NCI-H2107 treated with DMSO at 0.1 percent for 48 hours (cell line): Measurements from ENCODE around the gene MYBPC3.
A peak's percentile ranks its signal among the peaks of the same experiment; 100 is the strongest.

Experiments
- DNase-seq: peaks from one replicate; lab custom pipeline; 2025; ENCODE audit not compliant: unreplicated experiment; lab: John Stamatoyannopoulos, UW

Gene MYBPC3

DNA sequence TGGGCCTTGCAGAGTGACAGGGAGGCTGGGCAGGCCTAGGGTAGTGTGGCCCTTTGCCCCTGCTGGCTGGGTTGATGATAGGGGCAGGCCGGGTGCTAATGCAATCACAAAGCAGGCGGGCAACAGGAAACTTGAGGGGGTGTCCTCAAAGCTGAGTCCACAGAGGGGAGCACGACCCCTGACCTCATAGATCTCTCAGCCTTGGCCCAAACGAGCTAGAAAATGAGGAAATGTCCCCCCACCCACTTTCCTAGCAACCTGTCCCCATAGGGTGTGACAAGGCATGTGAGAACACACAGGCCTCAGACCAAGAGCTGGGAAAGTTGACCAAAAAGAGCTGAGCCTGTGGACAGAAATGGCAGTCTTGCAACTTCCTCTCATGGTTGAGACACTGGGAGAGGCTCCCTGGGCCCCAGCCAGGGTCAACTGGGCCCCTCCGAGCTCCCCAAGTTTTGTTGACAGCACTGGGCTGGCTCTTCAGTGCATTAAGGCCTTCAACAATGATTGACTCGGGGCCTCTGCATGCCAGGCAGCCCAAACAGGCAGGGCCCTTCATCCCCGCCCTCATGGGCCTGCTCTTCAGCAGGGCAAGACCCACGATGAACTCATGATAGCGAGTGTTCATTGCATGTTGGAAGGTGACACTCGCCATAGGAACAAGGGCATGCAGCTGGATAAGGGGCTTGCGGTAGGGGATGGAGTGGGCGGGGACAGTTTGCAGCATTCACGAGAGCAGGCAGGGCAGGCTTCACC, 35.6 kb upstream of the MYBPC3 start:
- DNase-seq, result no peak

DNA sequence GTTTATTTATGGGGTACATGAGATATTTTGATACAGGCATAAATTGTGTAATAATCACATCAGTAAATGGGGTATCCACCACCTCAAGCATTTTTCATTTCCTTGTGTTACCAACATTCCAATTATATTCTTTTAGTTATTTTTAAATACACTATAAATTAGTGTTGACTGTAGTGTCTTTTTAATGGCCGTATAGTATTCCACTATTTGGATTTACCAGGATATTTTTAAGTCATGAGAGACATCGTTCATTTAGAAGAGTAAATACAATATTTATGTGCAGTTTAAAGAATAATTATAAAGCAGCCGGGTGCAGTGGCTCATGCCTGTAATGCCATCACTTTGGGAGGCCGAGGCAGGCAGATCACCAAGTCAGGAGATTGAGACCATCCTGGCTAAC, 32.0 kb upstream of the MYBPC3 start:
- no peak for DNase-seq

GRCh38 chr11:47383071-47383470, 30.6 kb upstream of the MYBPC3 start:
- no peak for DNase-seq

- DNase-seq, result no peak
These were observed 27.6 kb upstream of the MYBPC3 start for GRCh38 chr11:47380078-47380477.

- no peak for DNase-seq
These were observed 26.8 kb upstream of the MYBPC3 start for GRCh38 chr11:47379317-47379716.

GRCh38 chr11:47378836-47379170, 26.3 kb upstream of the MYBPC3 start:
- DNase-seq, result no peak

- DNase-seq, result no peak
These were observed 25.7 kb upstream of the MYBPC3 start, which contains the start of gene SPI1 for GRCh38 chr11:47378010-47378835. TSS of gene SPI1 (minus strand) at chr11:47378547. CDS start at chr11:47378353, 194 bp downstream.

GRCh38 chr11:47377571-47378009, 25.1 kb upstream of the MYBPC3 start:
- no peak for DNase-seq

DNA sequence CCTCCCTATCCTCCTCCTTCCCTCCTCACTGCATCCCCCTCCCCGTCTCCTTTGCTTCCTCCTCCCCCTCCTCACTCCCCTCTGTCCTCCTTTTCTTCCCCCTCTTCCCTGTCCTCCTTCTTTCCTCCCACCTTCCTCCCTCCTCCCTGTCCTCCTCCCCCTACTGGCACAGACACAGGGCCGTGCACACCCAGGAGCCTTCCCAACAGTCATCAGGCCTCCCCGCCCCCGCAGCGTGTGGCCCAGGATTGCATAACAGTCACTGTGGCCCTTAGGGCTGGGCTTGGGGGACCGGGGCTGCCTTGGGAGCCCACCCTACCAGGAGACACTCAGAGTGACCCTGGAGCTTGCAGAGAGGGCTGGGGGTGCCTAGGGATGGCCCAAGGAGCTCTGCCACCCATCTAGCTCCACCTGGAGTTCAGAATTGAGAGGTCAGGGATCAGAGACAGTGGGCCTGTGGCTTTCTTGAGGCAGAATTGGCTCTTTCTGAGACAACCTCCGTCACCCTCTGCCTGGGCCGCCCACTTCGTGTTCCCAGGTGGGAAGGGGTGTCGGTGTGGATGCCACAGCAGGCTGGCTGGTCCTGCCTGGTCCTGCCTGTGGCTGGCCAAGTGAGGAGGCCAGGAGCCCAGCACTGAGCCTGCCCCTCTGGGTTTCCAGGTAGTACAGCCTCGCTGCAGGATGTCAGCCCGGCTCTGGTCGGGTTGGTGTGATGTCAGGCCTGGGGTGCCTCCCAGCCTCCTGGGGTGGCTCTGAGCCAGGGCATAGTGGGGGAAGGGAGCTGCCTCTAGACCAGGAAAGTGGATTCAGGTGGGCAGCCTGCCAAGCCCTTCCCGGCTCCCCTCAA, 24.2 kb upstream of the MYBPC3 start:
- no peak for DNase-seq

DNA sequence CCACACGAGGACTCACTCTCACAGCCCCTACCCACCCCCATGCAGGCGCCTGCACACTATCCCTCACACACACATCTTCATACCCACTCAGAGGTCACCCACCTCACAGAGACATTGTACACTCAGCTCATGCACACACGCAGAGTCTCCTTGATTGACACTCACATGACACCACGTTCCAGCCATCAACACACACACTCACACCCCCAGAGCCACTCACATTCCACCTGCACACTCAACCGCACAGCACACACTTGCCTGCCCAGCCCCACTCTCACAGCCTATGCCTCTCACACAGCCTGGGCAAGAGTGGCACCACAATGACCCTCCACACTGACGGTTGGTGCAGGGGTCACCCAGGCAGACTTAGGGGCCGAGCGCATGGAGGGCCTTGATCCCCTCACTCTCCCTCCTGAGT, 23.6 kb upstream of the MYBPC3 start:
- DNase-seq, result no peak

DNA sequence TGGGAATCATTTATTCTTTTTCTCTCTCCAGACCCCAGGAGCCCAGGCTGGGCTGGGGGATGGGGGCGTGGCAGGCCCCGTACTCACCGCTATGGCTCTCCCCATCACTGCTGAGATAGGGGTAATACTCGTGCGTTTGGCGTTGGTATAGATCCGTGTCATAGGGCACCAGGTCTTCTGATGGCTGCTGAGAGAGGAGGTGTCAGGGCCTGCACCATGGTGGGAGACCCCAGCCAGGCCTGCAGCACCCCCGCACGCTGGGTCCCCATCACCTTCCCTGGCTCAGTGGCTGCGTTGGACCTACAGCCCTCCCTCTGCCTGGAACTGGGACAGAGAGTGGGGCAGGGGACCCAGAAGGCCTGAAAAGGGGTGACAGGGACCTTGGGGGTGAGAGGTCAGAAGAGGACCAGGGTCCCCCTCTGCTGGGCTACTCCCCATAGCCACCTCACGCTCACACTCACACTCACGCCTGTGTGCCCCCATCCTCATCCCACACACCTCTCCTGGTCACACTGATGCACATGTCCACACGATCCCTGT, 23.1 kb upstream of the MYBPC3 start:
- no peak for DNase-seq

DNA sequence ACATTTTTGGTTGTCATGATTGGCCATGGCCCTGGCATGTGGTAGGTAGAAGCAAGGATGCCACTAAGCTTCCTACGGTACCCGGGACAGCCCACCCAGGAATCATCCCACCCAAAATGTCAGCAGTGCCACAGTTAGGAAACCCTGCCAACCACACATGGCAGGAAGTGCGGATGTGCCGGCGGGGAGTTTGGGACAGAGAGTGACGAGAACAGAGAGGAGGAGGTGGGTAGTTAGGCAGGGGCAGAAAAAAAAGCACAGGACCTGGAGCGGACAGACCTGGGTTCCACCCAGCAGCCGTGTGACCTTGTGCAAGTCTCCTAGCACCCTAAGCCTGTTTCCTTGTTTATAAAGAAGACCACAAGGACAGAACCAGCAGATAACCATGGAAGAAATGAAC, 22.5 kb upstream of the MYBPC3 start:
- no peak for DNase-seq

DNA sequence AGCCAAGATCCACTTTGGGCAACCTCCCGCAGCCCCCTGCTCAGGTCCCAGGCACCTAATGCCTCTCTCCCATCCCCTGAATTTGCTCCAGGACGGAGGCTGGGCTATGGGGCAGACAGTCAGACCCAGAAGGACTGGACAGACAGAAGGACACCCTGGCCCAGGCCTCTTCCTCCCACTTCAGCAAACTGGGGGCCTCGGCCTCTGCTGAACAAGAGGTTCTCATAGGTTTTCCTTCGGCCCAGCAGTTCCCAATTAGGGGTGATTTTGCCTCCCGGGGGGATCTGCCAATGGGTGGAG, 22.2 kb upstream of the MYBPC3 start:
- DNase-seq, result no peak

DNA sequence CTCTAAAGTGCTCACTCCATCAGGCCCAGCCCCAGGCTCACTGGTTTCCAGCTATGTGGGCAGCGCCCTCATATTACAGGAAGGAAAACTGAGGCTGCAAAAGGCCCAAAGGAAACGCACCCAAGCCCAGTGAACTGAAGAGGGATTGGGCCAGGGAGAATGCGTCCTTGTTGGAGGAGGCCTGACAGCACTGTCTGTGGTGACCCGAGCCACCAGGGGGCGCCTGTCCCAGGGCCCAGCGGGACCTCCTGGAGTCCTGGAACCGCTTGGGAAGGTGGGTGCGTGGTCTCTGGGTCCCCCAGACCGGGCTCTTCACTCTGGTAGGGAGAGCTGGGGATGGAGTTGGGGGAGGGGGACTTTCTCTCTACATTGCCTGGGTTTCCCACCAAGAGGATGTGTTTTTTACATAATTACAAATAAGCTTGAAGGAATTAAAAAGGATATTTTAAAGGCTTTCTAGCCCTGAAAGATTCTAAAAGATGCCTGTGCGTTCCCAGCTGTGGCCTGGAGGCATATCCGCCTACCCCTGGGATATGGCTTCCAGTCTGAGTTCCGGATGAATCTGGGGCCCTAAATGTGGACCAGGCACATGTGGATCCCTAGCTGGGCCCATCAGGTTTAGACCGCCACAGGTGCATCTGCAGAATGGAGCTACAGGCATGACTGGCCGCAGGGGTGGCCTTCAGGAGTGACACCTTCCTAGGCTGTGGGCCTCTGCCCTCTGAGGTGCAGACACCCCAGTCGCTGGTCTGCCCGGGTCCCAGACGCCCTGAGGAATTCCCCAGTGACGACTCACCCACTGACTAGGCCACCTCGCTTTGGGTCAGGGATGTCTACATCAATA, 21.6 kb upstream of the MYBPC3 start:
- DNase-seq, result peak; percentile 13

DNA sequence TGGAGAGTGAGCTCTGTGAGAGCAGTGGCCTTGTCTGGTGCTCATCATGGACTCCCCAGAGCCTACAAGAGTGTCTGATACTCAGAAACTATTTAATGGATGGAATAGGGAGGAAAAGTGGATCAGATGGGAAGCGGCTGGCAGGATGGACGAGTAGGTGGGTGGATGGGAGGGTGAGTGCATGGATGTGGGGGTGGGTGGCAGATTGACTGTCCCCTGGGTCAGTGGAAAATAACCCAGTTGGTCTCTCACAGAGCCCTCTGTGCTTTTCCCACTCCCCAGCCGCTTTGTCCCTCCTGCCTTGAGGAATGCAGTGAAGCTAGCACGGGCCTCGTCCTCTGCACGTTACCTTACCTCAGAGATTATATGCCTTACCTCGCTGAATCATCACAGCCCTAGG, 19.9 kb upstream of the MYBPC3 start:
- DNase-seq, result no peak

DNA sequence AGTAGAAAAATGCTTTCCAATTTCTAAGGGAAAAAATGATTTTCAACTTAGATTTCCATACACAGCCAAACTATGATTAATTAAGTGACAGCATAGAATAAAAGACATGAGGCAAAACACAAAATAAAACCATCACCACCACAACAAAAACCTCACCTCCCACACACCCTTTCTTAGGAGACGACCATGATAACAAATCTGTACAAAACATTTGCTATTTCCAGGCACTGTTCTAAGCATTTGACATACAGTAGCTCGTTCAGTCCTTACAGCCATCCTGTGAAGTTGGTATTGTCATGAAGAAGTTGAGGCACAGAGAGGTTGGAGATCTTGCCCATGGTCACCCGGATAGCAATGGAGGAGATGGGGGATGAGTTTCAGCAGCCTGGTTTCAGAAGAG, 17.2 kb upstream of the MYBPC3 start:
- DNase-seq, result no peak

- DNase-seq, result no peak
These were observed 13.6 kb upstream of the MYBPC3 start for GRCh38 chr11:47366020-47366490.

DNA sequence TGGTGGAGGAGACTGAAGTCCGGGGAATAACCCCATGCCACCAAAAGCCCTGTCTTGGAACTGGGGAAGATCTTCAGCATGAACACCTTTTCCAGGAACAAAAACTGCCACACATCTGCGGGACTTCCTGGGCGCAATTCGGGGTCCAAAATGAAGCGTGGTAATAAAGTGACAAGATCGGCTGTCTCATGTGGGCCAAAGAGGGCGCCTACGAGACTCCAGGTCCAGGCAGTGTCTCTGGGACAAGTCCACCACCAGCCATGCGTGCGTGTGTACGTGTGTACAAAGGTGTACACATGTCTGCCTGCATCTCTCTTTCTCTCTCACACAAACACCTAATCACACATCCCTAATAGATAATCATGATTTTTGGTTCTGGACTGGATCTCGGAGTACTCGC, 8.9 kb upstream of the MYBPC3 start:
- DNase-seq, result no peak

GRCh38 chr11:47360341-47360740, 7.8 kb upstream of the MYBPC3 start:
- DNase-seq, result no peak

GRCh38 chr11:47359586-47359985, 7.1 kb upstream of the MYBPC3 start:
- no peak for DNase-seq
